Heart right ventricle (tissue), 16 donors: Measurements from ENCODE around the gene IPCEF1. TPM values are rescaled to one million over a fixed set of nuclear protein-coding genes. Genes with fewer than 3 reads are reported as not detected.

ENCODE experiments used
- ATAC-seq, 8 donors: fragments of 200-7000 bp; cut with Tn5 transposase; one replicate each; pipeline ENCODE4 v1.9.1; 2020; ENCODE audit warnings: mild to moderate bottlenecking in 8 of 8, moderate library complexity in 8 of 8, moderate number of reproducible peaks in 1 of 8
- DNase-seq, 2 donors: peaks; one replicate each; pipeline ENCODE4 v3.0.0-alpha.2; 2020
- H3K27ac ChIP-seq, 10 donors: fragments of 200-600 bp; sonication (generic) in 2 of 10; one replicate each; pipeline versions ENCODE4 v1.5.0 to v1.8.0; 2020 to 2022; ENCODE audit warnings: mild to moderate bottlenecking in 3 of 10
- H3K27me3 ChIP-seq, 7 donors: fragments of 200-600 bp; one replicate each; pipeline ENCODE4 v1.8.0; 2021 to 2022; ENCODE audit warnings: mild to moderate bottlenecking in 2 of 7
- H3K36me3 ChIP-seq, 9 donors: fragments of 200-600 bp; sonication (generic) in 1 of 9; one replicate each; pipeline versions ENCODE4 v1.5.0 to v1.8.0; 2020 to 2022; ENCODE audit warnings: mild to moderate bottlenecking in 2 of 9
- H3K4me1 ChIP-seq, 9 donors: fragments of 200-600 bp; sonication (generic) in 1 of 9; one replicate each; pipeline versions ENCODE4 v1.5.0 to v1.8.0; 2020 to 2022; ENCODE audit warnings: mild to moderate bottlenecking in 4 of 9
- H3K4me3 ChIP-seq, 10 donors: fragments of 200-600 bp; sonication (generic) in 2 of 10; one replicate each; pipeline versions ENCODE4 v1.5.0 to v1.8.0; 2020 to 2022; ENCODE audit warnings: mild to moderate bottlenecking in 7 of 10, moderate library complexity in 2 of 10
- H3K9me3 ChIP-seq, 11 donors: fragments of 200-600 bp in 10 of 11; sonication (generic) in 2 of 11; one replicate each; pipeline versions ENCODE4 v1.5.0 to v1.8.0; 2013 to 2022; ENCODE audit warnings: mild to moderate bottlenecking in 2 of 11, control low read depth in 1 of 11, moderate library complexity in 1 of 11
- CTCF ChIP-seq, 9 donors: fragments of 200-600 bp; sonication (generic) in 2 of 9; IDR thresholded peaks; one replicate each; pipeline versions ENCODE4 v1.5.0 to v1.8.0; 2021 to 2022; ENCODE audit warnings: antibody characterized with exemption in 9 of 9, mild to moderate bottlenecking in 5 of 9, moderate library complexity in 1 of 9
- WGBS, 2 donors: extraction: QIAGEN DNeasy Blood & Tissue Kit; methylation state at CpG; one replicate each; pipeline ENCODE4 v1.1.7; 2013; ENCODE audit warnings: inconsistent platforms in 1 of 2; 5-methylcytosine and 5-hydroxymethylcytosine counted together
- intact Hi-C, 10 donors: fragments of 100-400 bp; cut with DNase I; formaldehyde crosslinking; loops; one replicate each; pipeline versions ENCODE4 v1.11.1 to v1.14.2; 2022
- polyA plus RNA-seq, 2 donors: library from polyadenylated mRNA; stranded (reverse); fragments of 200-250 nt; gene quantifications; one replicate each; pipeline ENCODE4 v1.2.3, GENCODE V29; 2013
- total RNA-seq, 10 donors: library from RNA; stranded (reverse); fragmentation: NEBNext Ultra II Directional in 3 of 10; extraction: Animal tissue kit (Norgen Biotek cat#: 25700) in 3 of 10; gene quantifications; one replicate each; pipeline versions ENCODE4 v1.2.1 to v1.2.4, GENCODE V29; 2021 to 2023
- donor health status: Arrhythmogenic right ventricular cardiomyopathy.
- donor health status: ischemic (EF 13 %, LVEDD 7.1; RV severe dilation, severe dysfunction).
- donor health status: healthy with polysubstance abuse.
- donor health status: DM: no; HTN: yes; CAD: no.
- donor health status: DM: no; HTN: no; CAD: no.
- donor health status: ischemic (EF 25% LVEDD 6.9; RV normal size, moderate dysfunction).
- donor health status: ischemic (EF 25% LVEDD 5.7; RV mildly dilated, moderate dysfunction).
- donor health status: healthy.
- donor health status: DM: yes; HTN: yes; CAD: no.
- donor health status: Ischemic cardiomyopathy.
- donor health status: ischemic (EF 35%, LVEDD 5.7; RV mildly dilated, moderate dysfunction).
- donor health status: nonischemic (EF 11% LVEDD 7.7; RV severe dilation, severe dysfunction).
- donor health status: DM: yes; HTN: yes; CAD: no.
- donor health status: PGD.
- donor health status: ischemic (EF 29% LVEDD 5.4; RV normal size, mild dysfunction).
- donor health status: nonischemic (EF 23%, LVEDD 6.1; RV moderate dilation, normal function).

Gene IPCEF1
- total and polyA plus RNA-seq, 12 donors, result 0.06 to 5.0 (median 1.4) TPM

GRCh38 chr6:154297210-154297609, 59.4 kb downstream of the IPCEF1 start:
- ATAC-seq (no peak), DNase-seq (no peak)
- intact Hi-C loops, result no loop called here
- Histone ChIP-seq H3K36me3 (no peaks in the 10 kb centered on the region), H3K27me3 (no peaks in the 10 kb centered on the region), H3K4me1 (peaks cover 0 to 44% (median 14%) of the 10 kb centered on the region in 9 donors), H3K27ac (peak overlapping the region in 8 of 10 donors; percentile 28 to 78 (median 56)), H3K9me3 (peaks cover 0 to 3% (median 0%) of the 10 kb centered on the region in 11 donors), H3K4me3 (no peak overlapping the region)
- WGBS, 2 donors, result 90 to 93% methylated on average over 4 of the region's 4 CpGs
- no peak for TF ChIP-seq CTCF (IDR thresholded peaks at IDR 0.05)

GRCh38 chr6:154295733-154296132, 60.9 kb downstream of the IPCEF1 start:
- WGBS, 2 donors, result 74 to 75% methylated on average over 4 of the region's 4 CpGs
- H3K9me3 ChIP-seq, result peaks cover 0 to 3% (median 0%) of the 10 kb centered on the region in 11 donors
- H3K27ac ChIP-seq, result peak overlapping the region in 1 of 10 donors; percentile 49
- DNase-seq, result no peak
- ATAC-seq, result peak in 2 of 8 donors; percentile 8 to 30
- H3K27me3 ChIP-seq, result no peaks in the 10 kb centered on the region
- no peak for TF ChIP-seq CTCF (IDR thresholded peaks at IDR 0.05)
- no peak overlapping the region for H3K4me3 ChIP-seq
- H3K36me3 ChIP-seq, result no peaks in the 10 kb centered on the region
- peaks cover 0 to 29% (median 14%) of the 10 kb centered on the region in 9 donors for H3K4me1 ChIP-seq
- intact Hi-C loops, result loop anchor here in 1 of 10 donors (1.0 kb wide), 1 partner anchor 16 kb away; no protein-coding TSS in a partner anchor

GRCh38 chr6:154292855-154293519, 63.6 kb downstream of the IPCEF1 start:
- DNase-seq (no peak), ATAC-seq (no peak)
- 58 to 83% methylated on average over 4 of the region's 4 CpGs for WGBS, 2 donors
- intact Hi-C loops, result no loop called here
- H3K36me3 ChIP-seq, result no peaks in the 10 kb centered on the region
- peak overlapping the region in 1 of 10 donors; percentile 13 for H3K27ac ChIP-seq
- no peak overlapping the region for H3K4me3 ChIP-seq
- no peaks in the 10 kb centered on the region for H3K27me3 ChIP-seq
- peaks cover 0 to 17% (median 10%) of the 10 kb centered on the region in 9 donors for H3K4me1 ChIP-seq
- H3K9me3 ChIP-seq, result peaks cover 0 to 9% (median 0%) of the 10 kb centered on the region in 11 donors
- no peak for TF ChIP-seq CTCF (IDR thresholded peaks at IDR 0.05)

GRCh38 chr6:154292066-154292465, 64.5 kb downstream of the IPCEF1 start:
- Histone ChIP-seq H3K27me3 (no peaks in the 10 kb centered on the region), H3K27ac (no peak overlapping the region), H3K9me3 (peaks cover 0 to 9% (median 0%) of the 10 kb centered on the region in 11 donors), H3K4me1 (peaks cover 0 to 8% (median 2%) of the 10 kb centered on the region in 9 donors), H3K36me3 (no peaks in the 10 kb centered on the region), H3K4me3 (no peak overlapping the region)
- no peak for TF ChIP-seq CTCF (IDR thresholded peaks at IDR 0.05)
- ATAC-seq (no peak), DNase-seq (no peak)
- intact Hi-C loops, result no loop called here
- WGBS, 2 donors, result 65 to 82% methylated on average over 3 of the region's 3 CpGs
